ENCODE results near the gene ADGRV1.

DNA sequence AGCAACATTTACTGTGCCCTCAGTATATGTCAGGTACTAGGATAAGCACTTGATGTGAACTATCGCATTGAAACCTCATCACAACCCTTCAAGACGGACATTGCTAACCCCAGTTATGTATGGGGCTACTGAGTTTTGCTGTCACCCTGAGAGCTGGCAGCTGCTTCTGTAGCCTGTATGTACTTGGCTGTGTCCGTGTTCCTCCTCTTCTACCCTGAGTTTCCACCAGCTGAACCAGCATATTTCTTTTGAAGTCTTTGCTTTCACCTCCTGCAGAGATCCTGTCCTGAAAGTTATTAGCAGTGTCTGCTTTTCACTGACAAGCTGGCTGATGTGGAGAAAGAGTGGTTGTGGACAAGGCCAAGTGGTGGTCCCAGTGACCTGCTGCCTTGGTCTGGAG, 63.3 kb downstream of the ADGRV1 start:
- TF ChIP-seq CTCF (IDR thresholded peaks at IDR 0.05) (no peak), ZFX (IDR thresholded peaks at IDR 0.05; ENCODE audit: borderline replicate concordance) (no peak)

Data from 22Rv1 (cell line).